GM10847 (cell line): ENCODE measurements around the gene EFNA5.

Source experiments
- POLR2A ChIP-seq: IDR thresholded peaks from 2 replicates; pipeline ENCODE4 v1.6.1; 2011; ENCODE audit not compliant: insufficient read length; ENCODE audit errors: extremely low read depth

Gene EFNA5

DNA sequence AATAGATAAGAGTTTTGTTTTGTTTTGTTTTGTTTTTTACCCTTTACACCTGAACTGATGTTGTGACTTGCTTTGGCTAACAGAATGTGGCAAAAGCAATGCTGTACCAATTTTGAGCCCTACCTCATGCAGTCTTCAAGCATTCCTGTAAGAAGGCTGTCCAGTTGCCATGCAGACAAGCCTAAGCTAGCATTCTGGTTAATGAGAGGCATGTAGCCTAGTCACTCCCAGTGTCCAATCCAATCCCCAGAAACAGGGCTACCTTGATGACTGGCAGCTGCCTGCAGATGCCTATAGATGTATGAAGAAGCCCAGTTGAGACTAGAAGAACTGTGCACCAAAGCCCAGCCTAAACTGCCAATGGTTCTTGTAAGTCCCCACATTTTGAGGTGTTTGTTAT is 9.4 kb upstream of the EFNA5 start:
- no peak for TF ChIP-seq POLR2A

DNA sequence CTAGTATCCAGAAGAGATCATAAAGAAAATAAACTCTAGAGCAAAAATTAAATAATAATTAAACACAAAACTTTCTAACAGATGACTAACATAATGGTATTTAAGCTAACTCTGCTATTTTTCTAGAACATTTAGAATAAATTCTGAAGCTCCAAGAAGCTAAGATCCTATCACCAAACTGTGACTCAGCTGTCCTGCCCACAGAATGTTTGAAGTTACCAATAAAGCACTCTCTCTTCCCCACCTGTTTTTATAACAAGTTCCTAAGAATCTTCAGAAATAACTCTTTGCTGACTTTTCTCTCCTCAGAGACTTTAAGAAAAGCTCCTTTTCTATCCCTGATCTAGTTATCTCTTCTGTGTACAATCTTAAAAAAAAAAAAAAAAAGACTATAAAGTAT is 6.0 kb upstream of the EFNA5 start:
- no peak for TF ChIP-seq POLR2A

DNA sequence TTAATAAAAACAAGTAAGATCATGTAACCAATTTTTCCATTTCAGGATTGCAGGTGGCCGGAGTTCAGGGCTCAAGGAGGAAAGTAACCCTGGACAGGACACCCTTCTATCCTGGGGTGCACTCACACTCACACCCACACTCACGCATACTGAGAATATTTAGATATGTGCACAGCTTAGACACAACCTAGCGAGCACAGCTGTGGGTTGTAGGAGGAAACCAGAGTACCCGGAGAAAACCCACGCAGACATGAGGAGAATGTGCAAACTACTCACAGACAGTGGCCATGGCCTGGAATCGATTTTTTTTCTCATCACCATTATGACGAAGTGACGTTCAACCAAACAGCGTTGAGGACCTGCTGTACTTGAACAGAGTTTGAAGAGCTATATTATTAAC is 4.5 kb upstream of the EFNA5 start:
- no peak for TF ChIP-seq POLR2A

DNA sequence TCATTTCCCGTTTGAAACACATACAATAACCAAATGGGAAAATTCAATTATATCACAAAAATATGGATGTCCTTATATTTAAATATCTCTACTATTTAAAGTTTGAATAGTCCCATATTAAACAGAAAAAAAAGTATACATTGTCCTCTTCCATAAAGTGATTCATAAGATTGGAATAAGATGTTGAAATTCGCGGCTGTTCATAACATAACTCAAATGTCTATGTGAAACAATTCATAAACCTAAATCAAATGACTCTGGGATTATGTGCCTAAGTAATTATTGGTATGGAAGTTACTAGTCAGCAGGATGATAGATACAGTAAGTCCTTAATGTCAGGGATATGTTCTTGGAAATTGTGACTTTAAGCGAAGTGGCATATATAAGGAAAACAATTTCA is 3.9 kb upstream of the EFNA5 start:
- TF ChIP-seq POLR2A: no peak

DNA sequence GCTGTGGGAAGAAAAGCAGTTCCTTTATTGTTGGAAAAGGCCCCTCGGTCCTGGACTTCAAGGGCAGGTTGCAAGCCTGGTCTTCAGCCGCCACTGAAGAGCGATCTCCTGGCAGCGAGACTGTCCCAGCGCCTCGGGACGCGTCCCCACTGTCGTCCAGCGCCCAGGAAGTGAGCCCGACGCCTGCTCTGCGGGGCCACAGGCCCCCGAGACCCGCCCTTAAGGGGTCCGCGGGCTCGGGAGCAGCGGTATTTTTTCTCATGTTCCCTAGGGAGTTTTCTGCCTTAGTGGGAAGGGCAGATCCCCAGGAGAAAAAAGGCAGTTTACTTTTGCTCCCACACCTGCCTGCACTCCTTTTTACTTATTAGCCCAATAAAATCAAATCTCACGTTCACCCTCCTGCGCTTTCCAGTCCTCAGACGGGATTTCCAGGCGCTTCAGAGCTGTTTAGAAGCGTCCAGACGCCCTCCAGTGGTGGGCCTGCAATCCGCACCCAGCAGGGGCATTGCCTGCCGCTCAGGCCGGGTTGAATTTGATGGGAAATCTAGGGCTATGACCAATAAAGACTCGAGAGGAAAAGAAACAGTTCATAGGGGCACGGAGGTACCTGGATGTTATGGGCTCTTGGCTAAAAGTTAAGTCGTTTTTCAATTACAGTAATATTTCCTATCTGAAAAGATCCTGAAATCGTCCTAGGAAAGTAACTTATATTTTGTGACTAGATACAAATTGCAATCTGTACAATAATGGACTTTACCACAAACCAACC is 2.8 kb upstream of the EFNA5 start:
- TF ChIP-seq POLR2A: no peak

DNA sequence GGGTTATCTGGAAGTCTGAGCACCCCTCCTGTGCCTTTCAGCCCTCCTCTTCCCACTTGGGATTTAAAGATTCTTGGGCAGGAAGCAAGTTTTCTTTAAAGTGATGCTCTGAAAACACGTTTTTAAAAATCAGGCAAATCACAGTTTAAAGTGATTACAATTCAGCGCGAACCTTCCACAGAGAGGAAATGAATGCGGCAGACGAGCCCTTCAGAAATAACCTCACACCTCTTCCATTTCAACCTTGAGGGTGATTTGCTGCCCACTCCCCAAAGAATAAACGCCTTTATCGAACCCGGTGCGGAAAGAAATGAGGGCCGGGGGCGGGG is 2.3 kb upstream of the EFNA5 start:
- no peak for TF ChIP-seq POLR2A

DNA sequence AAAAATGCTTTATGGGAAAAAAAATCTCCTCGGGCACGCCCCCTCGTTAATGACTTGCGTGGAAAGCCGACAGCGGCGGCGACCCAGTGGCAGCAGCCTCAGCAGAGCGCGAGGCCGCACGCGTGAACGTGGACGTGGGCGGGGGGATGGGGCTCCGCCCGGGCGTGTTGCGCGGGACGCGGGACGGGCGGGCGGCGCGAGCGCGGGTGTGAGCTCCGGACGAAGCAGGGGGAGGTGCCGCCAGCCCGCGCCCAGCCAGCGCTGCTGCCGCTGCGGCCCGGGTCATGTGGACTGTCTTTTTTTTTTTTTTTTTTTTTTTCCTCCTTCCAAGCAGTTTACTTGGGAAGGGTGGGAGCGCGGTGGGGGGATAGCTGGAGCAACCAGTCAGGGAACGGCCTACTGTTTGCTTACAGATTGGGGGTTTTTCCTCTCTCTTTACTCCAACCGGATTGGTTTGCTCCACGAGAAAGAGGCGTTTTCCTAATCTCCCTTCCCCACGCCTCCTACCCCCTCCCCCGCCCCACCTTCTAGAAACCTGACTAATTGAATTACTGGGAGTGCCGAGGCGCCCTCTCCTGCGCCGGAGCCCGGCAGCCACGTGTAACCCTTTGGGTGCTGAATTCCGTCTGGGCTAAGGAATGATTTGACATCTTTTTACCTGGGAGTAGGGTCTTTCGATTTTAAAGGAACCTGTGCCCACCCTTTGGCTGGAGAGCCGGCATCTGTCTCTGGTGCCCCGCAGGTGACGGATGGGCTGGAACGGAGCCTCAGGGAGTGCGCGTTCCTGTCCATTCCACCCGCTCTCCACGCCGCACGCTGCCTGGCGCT is 1.7 kb upstream of the EFNA5 start:
- TF ChIP-seq POLR2A: no peak

DNA sequence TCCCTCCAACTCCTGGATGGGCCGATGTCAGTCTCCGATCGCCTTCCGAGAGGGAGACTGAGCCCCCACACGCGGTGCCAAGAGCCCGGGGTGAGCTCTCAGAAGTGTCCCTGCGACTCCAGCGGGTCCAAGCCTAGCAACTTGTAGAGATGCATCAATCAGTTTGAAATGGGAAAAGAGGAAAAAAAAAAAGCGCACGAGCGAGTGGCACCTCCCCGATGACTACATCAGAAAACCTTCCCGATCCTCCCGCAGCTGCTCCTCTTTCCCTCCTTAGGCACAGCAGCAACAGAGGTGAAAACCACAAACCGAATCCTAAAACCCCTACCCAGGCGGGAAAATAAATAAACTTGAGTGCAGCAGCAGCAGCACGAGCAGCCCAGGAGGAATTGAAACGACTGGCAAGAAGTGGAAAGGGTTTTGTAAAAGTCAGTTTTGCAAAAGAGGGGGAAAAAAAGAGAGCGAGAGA is 1.0 kb upstream of the EFNA5 start:
- no peak for TF ChIP-seq POLR2A

DNA sequence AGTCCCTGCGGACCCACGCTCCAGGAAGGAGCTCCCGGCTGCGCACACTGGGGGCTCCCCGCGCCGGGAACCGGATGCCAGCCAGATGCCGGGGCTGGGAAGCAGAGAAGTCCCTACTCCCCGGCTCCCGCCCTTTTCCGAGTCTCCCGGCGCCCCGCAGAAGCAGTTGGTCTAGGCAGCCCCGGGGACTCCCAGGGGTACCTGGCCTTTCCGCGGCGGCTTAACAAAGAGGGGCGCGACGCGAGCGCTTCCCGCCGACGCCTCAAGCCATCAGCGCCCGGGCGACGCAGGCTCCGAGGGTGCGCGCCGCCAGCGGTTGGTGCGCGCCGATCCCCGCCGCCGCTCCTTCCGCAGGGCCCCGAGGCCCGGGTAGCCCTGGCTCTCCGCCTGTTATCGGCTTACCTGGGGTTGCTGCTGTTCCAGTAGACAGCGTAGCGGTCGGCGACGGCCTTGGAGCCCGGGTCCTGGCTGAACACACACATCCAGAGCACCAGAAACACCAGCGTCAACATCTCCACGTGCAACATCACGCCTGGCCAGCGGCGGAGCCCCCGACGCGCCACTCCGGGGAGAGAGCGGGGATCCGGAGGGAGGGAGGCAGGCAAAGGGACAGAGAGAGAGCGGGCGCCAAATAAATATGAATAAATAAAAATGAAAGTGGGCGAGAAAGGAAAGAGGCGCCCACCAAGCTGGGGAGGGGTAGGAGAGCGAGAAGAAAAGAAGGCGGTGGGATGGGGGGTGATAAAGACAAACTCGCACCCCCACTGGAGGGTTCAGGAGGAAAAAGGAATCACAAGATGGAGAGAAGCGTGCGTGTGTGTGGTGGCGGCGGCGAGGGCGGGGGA is 428 bp downstream of the EFNA5 start:
- no peak for TF ChIP-seq POLR2A

DNA sequence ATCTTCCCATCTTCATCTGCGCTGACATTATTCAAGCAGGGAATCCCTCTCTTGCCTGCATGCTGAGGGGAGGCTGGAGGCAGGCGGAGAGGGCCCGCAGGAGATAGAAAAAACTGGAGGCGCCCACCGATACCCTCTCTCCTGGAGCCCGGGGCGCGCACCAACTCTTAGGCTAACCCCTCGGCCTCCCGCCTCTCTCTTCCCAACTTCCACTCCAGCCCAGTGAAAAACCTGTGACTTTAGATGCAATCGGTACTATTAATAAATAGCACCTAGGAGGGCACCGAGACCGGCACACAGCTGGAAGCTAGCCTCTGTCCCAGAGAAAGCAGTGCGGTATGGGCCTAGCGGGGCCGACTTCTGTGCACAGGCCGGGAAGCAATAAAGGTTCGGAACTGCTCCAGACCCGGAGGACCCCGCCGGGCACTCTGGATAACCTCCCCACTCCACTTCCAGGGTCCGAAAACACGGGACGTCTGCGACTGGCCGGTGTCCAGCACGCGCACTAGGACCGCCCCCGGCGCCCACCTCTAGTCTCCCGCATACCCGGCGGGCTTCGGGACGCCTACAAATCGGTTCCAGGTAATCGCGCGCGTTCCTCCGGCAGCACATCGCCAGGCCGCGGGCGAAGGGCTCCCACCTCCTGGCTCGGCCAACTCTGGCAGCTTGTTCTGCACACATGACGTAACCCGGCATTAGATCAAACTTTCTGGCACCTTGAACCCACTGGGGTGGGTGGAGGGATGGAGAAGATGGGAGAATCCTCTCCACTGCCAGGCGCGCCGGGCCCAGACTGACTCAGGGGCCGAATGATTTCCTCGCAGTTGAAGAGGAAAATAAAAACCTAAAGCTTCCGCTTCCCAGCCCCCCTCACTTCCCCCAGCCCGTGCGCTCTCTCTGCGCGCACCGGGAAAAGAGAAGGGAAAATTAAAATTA is 1.4 kb downstream of the EFNA5 start:
- TF ChIP-seq POLR2A: no peak

DNA sequence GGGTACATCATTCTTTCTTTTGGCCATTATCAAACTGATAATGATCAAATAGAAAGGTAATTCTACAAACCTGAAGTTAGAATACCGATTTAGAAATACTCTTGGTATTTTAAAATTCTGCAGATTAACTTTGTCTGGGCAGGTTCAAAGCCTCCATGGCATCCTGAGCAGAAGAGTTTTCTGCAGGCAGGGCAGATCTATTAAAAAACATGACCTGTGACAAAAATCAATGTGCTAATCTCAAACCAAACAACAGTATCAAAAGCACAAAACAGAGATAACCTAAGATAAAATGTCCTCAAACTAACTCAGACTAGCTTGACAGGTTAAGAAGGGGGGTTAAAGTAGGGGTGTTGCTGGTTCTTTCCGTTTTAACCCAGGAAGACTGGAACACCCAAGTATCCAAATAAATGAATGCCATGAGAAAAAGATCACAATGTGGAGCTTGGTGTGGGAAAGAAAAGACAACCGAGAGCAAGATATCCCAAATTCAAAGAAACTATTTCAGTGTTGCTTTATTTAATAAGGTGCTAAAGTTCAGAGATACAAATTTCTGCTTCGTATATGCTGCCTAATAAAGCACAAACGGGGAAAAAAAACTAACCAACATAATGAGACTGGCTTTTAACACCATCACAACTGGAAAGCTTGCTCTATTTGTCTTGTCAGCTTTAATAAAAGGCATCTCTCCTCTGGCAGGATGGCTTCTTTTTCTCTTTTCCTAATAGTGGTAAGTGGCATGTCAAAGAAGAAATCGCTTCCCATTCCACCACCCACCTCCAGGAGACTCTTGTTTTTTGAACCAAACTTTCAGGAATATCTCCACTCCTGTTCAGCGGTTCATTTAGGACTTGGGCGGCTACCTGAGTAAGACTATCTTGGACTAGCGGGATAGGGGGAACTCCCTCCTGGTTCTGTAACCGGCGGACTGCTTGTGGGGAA is 2.3 kb downstream of the EFNA5 start:
- TF ChIP-seq POLR2A: no peak

DNA sequence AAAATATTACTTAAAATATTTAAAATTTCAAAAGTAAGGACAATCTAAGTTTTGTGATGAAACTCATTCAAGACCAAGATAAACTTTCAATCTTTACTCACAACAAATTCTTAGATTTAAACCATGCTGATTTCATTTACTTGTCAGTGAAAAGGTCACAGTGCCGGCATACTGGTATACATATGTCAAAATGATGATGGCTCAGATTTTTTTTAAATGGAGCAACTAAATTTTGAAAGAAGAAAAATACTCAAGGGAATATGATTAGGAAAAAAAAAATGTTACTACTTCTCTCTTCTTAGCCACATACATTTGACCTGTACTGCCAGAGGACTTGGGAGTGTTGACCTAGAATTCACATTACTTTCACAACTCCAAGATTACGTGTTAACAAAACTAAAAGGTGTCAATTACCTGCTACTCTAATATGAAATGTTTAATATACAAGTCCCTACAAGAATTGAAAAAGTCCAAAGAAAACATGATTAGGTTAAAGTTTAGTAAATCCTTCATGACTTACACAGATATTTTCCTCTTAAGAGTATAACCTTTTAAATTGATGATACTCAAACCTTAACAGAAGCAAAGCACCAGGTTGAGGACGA is 4.6 kb downstream of the EFNA5 start:
- TF ChIP-seq POLR2A: no peak

DNA sequence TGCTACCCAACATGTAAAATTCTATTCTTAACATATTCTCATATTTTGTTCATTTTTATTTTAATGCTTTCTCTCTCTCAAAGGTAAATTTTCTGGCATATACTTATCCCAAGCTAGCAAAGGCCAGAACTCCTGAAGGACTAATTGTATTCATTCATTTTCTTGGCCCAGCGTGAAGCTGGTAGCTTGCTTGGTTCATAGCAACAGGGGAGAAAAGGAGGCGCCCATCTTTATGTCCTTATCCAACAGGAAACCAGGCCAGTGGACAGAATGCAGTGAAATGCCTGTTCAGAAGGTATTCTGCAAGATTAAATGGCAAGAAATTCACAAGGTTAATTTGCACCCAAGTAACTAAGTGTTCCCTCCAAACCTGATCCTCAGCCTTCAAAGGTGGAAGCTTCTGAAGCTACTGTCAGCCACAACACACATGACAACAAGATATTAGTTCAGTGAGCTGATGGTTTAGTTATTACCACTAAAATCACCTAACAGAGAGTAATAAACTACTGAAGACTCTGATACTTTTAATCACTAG is 5.6 kb downstream of the EFNA5 start:
- no peak for TF ChIP-seq POLR2A

DNA sequence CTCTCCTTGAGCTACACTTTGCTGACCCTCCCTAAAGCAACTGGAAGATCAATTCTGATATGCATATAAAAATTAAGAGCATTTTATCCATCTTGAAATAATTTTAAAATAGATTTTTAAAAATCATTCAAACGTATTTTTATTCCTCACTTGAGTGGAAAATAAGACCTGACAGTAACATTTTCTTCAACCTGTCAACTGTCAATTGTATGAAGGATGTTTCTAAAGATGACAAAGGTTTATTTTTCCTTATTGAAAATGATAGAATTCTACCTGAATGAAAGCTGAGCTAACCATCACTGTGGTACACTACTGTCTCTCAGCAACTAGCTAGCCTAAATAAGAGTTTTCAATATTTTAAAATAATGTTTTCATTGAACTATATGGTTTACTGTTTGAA is 7.0 kb downstream of the EFNA5 start:
- no peak for TF ChIP-seq POLR2A
